Adipocyte (in vitro differentiated cells): ENCODE measurements around the gene PGAP3.

Experiments used
- DNase-seq: peaks from one replicate; pipeline ENCODE4 v3.0.0-alpha.2; 2015; ENCODE audit warnings: low read depth
- H3K27me3 ChIP-seq: replicated peaks from 2 replicates; pipeline ENCODE4 v1.7.0; 2013; ENCODE audit warnings: mild to moderate bottlenecking, low read length, moderate library complexity; ENCODE audit not compliant: control insufficient read depth, insufficient read depth
- H3K36me3 ChIP-seq: 2 replicates; pipeline ENCODE4 v1.7.0; 2013; ENCODE audit warnings: low read length, mild to moderate bottlenecking, moderate library complexity; ENCODE audit not compliant: control insufficient read depth, insufficient read depth, severe bottlenecking
- H3K4me1 ChIP-seq: 2 replicates; pipeline ENCODE4 v1.7.0; 2013; ENCODE audit warnings: mild to moderate bottlenecking, low read length, moderate library complexity; ENCODE audit not compliant: control insufficient read depth, insufficient read depth
- H3K4me3 ChIP-seq: 2 replicates; pipeline ENCODE4 v1.7.0; 2013; ENCODE audit warnings: mild to moderate bottlenecking, low read length, moderate library complexity
- H3K9ac ChIP-seq: 2 replicates; pipeline ENCODE4 v1.7.0; 2013; ENCODE audit warnings: mild to moderate bottlenecking, low read length, moderate library complexity
- H3K9me3 ChIP-seq: 2 replicates; pipeline ENCODE4 v1.7.0; 2013; ENCODE audit warnings: mild to moderate bottlenecking, low read length, moderate library complexity; ENCODE audit not compliant: control insufficient read depth

PGAP3 gene

DNA sequence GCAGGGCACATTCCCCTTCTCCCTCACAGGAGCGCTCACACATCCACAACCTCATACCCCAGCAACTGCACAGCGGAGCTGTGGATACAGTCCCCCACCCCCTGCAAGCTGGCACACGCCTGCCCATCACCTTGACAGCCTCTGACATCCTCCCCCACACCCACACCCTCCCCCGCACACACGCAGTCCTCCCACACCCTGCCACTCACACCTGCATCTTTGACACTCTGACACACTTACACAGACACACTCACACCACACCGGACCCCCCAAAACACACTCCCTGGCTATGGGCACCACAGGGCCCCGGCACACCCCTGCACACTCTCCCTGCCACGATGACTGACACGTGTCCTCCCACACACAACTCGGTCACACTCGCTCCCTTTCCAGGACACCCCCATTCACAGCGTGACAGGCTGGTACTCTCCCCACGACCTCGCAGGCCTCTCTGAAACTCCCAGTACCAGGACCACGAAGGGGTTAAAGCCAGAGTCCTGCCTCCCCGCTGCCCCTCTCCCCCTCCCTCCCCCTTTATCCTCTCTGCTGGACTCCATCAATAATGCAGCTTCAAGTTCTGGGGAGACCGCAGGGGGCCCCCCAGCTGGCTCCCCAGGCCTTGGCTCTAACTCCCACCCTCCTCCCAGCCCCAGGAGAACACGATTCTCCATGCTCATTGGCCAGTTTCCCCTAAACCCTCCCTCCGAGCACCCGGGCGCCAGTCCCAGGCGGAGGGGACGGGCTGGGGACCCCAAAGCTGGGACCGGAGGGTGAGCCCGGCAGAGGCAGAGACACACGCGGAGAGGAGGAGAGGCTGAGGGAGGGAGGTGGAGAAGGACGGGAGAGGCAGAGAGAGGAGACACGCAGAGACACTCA is 61.4 kb downstream of the PGAP3 start, which contains the start of gene PPP1R1B:
PPP1R1B (plus strand) TSS at position 782 of the 876 bp plus-strand sequence. CDS start 441 bp downstream, outside the sequence.
- H3K9me3 ChIP-seq, result no peaks in the 10 kb centered on the region
- peak within 1 kb of the TSS; percentile 39 for H3K9ac ChIP-seq
- DNase-seq, result peak; percentile 19
- peak within 1 kb of the TSS; percentile 55 for H3K4me3 ChIP-seq
- H3K4me1 ChIP-seq, result peaks cover 37% of the 10 kb centered on the region
- peaks cover 36% of the 10 kb centered on the region for H3K27me3 ChIP-seq
- H3K36me3 ChIP-seq, result no peaks in the 10 kb centered on the region

DNA sequence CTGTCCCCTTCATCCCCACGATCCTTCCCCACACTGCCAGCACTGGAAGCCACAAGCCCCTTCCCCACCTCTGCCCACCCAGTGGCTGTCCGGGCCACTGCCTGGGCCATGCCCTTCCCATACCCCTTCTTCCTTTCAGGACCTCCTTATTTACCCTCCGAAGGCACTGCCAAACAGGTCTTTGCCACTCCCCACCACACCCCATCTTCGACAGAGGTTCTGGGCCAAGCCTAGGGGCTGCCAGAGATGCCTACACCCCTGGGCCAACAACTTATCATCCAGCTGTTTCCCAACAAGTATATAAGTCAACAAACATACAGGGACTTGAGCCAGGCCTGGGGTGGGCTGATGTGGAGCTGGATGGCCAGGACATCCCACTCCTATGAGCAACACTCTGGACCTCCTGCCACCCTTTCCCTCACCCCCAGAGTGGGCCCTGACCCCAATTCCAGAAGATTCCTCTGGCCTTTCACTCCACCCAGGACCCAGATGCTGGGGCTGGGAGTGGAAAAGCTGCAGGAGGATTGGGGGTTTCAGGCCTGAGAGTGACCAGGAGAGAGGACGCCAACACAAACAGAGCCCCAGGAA is 62.6 kb downstream of the PGAP3 start:
- H3K4me1 ChIP-seq, result peaks cover 35% of the 10 kb centered on the region
- H3K9me3 ChIP-seq, result no peaks in the 10 kb centered on the region
- H3K36me3 ChIP-seq, result no peaks in the 10 kb centered on the region
- H3K4me3 ChIP-seq, result no peak overlapping the region
- no peak overlapping the region for H3K9ac ChIP-seq
- peak; percentile 15 for DNase-seq
- H3K27me3 ChIP-seq, result peaks cover 30% of the 10 kb centered on the region

DNA sequence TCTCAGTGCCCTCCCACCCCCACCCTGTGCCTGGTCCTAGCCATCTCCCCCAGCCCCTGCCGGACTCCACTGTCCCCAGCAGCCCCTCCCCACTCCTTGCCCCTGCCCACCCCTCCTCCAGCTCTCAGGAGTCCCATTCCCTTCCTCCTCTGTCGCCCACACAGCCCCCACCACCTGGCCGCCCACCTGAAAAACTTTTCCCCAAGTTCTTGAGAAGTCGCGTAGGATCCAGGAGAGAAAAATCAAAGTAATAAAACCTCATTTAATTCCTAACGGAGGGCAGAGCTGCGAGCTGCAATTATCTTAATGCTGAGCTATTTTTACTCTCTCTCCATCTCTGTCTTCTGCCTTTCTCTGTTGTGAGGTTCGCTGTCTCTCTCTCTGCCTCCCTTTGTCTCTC is 63.5 kb downstream of the PGAP3 start:
- Histone ChIP-seq H3K9ac (no peak overlapping the region), H3K27me3 (peaks cover 37% of the 10 kb centered on the region), H3K4me1 (peaks cover 27% of the 10 kb centered on the region), H3K36me3 (no peaks in the 10 kb centered on the region), H3K9me3 (no peaks in the 10 kb centered on the region), H3K4me3 (no peak overlapping the region)
- DNase-seq, result no peak

DNA sequence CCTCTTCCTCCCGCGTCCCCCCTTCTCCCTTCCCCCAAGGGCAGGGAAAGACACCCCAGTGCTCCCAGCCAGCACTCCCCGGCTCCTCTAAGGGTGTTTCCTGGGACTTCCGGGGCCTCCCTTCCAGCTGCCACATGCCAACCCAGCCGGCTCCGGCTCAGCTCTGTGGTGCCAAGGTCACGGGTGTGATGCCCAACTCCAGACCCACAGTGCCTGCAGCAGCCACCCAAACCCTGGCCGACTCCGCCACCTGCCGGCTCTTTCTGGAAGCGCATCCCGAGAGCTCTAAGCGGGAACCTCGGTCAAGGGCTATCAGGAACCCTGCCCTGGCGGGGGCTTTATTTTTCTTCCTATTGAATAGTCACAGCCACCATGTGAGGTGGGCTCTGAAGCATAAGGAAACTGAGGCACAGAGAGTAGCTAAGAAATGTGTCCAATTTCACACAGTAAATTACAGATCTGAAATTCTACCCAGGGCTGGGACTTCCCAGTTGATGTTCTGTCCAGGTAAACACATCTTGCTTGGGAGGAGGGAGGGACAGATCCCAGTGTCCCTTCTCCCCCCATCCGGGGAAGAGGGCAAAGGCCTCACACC is 64.4 kb downstream of the PGAP3 start:
- Histone ChIP-seq H3K36me3 (no peaks in the 10 kb centered on the region), H3K4me3 (no peak overlapping the region), H3K9ac (no peak overlapping the region), H3K9me3 (no peaks in the 10 kb centered on the region), H3K4me1 (peaks cover 26% of the 10 kb centered on the region), H3K27me3 (peaks cover 36% of the 10 kb centered on the region)
- DNase-seq, result peak; percentile 92

DNA sequence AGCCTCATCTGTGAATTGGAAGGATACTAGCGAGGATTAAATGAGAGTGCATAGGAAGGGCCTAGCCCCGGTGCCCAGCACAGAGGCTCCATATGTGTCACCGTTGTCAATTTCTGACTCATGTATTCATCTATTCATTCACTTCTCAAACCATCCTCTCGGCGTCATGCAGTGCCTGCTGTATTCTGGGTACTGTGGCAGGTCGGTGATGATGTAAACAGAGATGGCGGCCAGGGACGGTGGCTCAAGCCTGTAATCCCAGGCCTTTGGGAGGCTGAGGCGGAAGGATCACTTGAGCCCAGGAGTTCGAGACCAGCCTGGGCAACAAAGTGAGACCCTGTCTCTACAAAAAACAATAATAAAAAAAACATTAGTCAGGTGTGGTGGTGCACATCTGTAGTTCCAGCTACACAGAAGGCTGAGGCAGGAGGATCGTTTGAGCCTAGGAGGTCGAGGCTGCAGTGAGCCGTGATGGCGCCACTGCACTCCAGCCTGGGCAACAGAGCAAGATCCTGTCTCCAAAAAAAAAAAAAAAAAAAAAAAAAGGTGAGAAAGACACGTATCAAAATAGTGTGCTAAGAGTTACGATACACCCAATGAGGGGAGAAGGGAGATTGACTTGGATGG is 65.4 kb downstream of the PGAP3 start:
- Histone ChIP-seq H3K27me3 (peaks cover 31% of the 10 kb centered on the region), H3K36me3 (no peaks in the 10 kb centered on the region), H3K4me1 (peaks cover 20% of the 10 kb centered on the region), H3K4me3 (no peak overlapping the region), H3K9ac (no peak overlapping the region), H3K9me3 (no peaks in the 10 kb centered on the region)
- DNase-seq, result no peak

DNA sequence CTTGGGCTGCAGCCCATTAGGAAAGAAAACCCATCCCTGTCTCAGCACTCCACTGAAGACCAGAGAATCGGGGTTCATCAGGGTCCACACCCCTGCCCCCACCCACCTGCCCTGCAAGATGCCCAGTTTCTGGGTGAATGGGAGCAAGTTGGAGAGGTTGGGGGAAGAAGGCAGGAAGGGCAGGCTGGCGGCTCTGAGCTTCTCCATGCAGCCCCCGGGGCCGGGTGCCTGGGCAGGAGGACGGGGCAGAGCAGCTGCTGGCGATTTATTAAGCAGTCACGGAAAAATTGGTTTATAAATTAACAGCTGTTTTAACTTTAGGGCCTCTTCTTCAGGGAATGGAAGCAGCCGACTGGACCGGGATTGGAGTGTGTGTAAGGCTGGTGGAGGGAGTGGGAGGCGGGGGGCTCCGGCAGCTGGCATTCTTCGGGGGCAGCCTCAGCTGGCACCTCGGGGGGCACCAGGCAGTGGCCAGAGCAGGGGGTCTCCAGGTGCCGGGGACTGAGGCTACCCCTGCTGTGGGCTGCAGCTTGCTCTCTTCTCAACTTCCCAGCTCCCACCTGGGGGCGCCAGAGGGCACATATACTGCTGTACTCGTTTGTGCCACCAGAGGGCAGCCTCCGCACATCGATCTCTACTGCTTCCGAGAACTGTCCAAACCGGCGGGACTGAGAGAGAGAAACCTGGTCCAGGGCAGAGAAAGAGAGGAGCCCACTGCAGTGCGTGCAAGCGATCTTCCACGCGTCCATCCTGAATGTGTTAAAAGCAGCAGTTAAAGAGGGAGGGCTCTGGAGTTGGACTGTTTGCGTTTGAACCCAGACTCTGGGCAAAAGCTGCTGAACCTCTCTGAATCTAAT is 66.1 kb downstream of the PGAP3 start:
- H3K9me3 ChIP-seq, result no peaks in the 10 kb centered on the region
- H3K4me3 ChIP-seq, result no peak overlapping the region
- no peak overlapping the region for H3K9ac ChIP-seq
- no peaks in the 10 kb centered on the region for H3K36me3 ChIP-seq
- peaks cover 33% of the 10 kb centered on the region for H3K27me3 ChIP-seq
- DNase-seq, result peak; percentile 91
- H3K4me1 ChIP-seq, result peaks cover 18% of the 10 kb centered on the region
